Activated CD4-positive, alpha-beta T cell treated with anti-CD3 and anti-CD28 coated beads, Interleukin-2, amount 10 ng/mL, durations not matched to agents 7 days and 5 days (primary cell): ENCODE measurements around the gene YAP1. TPM values are rescaled to one million over a fixed set of nuclear protein-coding genes. Genes with fewer than 3 reads are reported as not detected.

Experiments
- CTCF ChIA-PET: fragments of 350-600 bp; sonication (Branson Sonifier 250); formaldehyde crosslinking; loops from one replicate; lab custom pipeline; 2021; ENCODE audit warnings: antibody characterized with exemption; lab: Charles Lee
- POLR2A ChIA-PET: fragments of 350-600 bp; sonication (Branson Sonifier 250); formaldehyde crosslinking; loops from one replicate; lab custom pipeline; 2021; ENCODE audit warnings: antibody characterized with exemption; lab: Charles Lee
- DNase-seq: peaks from one replicate; pipeline ENCODE4 v3.0.0-alpha.2; 2020
- H3K27ac Mint-ChIP-seq: one replicate; pipeline ENCODE4 v1.8.0; 2021; ENCODE audit warnings: mild to moderate bottlenecking, moderate library complexity, mixed read lengths
- H3K27me3 Mint-ChIP-seq: one replicate; pipeline ENCODE4 v1.8.0; 2021; ENCODE audit warnings: mixed read lengths
- H3K36me3 Mint-ChIP-seq: one replicate; pipeline ENCODE4 v1.8.0; 2021; ENCODE audit warnings: low read depth, mixed read lengths
- H3K4me1 Mint-ChIP-seq: one replicate; pipeline ENCODE4 v1.8.0; 2021; ENCODE audit warnings: mixed read lengths
- H3K4me3 Mint-ChIP-seq: one replicate; pipeline ENCODE4 v1.8.0; 2021; ENCODE audit warnings: mild to moderate bottlenecking, moderate library complexity, mixed read lengths
- H3K9me3 Mint-ChIP-seq: one replicate; pipeline ENCODE4 v1.8.0; 2021; ENCODE audit warnings: mixed read lengths
- total RNA-seq, 2 experiments: library from RNA; stranded (reverse); gene quantifications; one replicate each; pipeline ENCODE4 v1.2.3, GENCODE V29; 2021

YAP1 gene
- total RNA-seq, 2 experiments from 2014 or later, result not detected

DNA sequence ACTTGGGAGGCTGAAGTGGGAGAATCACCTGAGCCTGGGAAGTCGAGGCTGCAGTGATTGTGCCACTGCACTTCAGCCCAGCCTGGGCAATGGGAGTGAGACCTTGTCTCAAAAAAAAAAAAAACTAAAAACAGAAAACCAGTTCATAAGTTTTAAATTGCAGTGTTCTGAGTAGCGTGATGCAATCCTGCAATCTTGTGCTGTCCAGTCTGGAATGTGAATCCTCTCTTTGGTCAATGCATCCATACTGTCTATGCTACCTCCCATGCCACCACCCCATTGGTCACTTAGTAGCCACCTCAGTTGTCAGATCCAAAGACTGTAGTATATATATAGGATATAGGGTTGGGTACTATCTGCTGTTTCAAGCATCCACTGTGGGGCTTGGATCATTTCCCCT lies 11.1 kb downstream of the YAP1 start:
- CTCF ChIA-PET, result no interaction called here
- Mint-ChIP-seq H3K4me3 (no peak overlapping the region), H3K4me1 (peaks cover 2% of the 10 kb centered on the region), H3K27ac (no peak overlapping the region), H3K9me3 (no peaks in the 10 kb centered on the region), H3K27me3 (peaks cover 25% of the 10 kb centered on the region), H3K36me3 (no peaks in the 10 kb centered on the region)
- DNase-seq, result no peak
- POLR2A ChIA-PET, result no interaction called here

DNA sequence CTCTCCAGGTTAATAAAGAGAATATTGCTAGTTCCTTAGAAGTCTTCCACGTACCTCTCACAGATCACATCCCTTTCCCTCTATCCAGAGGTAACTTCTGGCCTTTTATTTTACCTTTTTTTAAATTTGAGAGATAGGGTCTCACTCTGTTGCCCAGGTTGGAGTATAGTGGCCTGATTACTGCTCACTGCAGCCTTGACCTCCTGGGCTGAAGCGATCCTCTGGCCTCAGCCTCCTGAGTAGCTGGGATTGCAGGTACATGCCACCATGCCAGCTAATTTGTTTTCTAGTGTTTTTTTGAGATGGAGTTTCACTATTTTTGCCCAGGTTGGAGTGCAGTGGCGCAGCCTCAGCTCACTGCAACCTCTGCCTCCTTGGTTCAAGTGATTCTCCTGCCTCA lies 24.4 kb downstream of the YAP1 start:
- Mint-ChIP-seq H3K4me3 (no peak overlapping the region), H3K9me3 (no peaks in the 10 kb centered on the region), H3K27ac (no peak overlapping the region), H3K36me3 (no peaks in the 10 kb centered on the region), H3K27me3 (peaks cover 1% of the 10 kb centered on the region), H3K4me1 (no peaks in the 10 kb centered on the region)
- ChIA-PET CTCF (no interaction called here), POLR2A (no interaction called here)
- DNase-seq, result no peak

DNA sequence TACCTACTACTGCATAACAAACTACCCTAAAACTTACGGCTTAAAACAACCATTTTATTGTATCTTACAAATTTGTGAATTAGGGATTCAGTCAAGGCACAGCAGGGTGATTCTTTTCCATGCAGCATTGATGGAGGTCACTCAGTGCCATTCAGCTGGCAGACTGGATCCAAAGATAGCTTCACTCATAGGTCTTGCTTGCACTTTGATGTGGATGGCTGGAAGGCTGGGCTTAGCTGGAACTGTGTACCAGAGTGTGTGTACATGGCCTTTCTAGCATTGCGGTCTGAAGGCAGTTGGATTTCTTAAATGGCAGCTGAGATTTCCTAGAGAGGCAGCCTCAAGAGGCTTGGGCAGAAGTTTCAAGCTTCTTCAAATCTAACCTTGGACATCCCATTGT lies 25.0 kb downstream of the YAP1 start:
- Mint-ChIP-seq H3K27ac (no peak overlapping the region), H3K27me3 (peaks cover under 1% of the 10 kb centered on the region), H3K36me3 (no peaks in the 10 kb centered on the region), H3K4me1 (no peaks in the 10 kb centered on the region), H3K4me3 (no peak overlapping the region), H3K9me3 (no peaks in the 10 kb centered on the region)
- POLR2A ChIA-PET, result no interaction called here
- DNase-seq, result no peak
- CTCF ChIA-PET, result no interaction called here

DNA sequence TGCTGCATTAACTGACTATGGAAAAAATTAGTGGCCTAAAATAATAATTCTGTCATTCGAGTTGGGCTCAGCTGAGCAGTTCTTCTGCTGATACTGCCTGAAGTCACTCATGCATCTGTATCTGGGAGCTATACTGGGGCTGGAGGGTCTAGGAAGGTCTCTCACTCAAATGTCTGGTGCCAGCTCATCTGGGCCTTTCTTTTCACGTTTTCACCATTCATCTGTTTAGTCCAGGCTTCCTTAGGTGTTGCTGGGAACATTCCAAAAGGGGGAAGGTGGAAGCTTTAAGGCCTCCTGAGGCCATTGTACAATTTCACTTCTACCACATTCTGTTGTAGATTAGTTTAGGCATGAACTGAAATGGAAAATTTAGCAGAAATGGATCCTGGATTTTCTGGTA lies 28.0 kb downstream of the YAP1 start:
- H3K4me1 Mint-ChIP-seq, result no peaks in the 10 kb centered on the region
- no peak overlapping the region for H3K27ac Mint-ChIP-seq
- H3K27me3 Mint-ChIP-seq, result peaks cover 2% of the 10 kb centered on the region
- H3K4me3 Mint-ChIP-seq, result no peak overlapping the region
- no peaks in the 10 kb centered on the region for H3K9me3 Mint-ChIP-seq
- ChIA-PET POLR2A (no interaction called here), CTCF (no interaction called here)
- DNase-seq, result no peak
- no peaks in the 10 kb centered on the region for H3K36me3 Mint-ChIP-seq

DNA sequence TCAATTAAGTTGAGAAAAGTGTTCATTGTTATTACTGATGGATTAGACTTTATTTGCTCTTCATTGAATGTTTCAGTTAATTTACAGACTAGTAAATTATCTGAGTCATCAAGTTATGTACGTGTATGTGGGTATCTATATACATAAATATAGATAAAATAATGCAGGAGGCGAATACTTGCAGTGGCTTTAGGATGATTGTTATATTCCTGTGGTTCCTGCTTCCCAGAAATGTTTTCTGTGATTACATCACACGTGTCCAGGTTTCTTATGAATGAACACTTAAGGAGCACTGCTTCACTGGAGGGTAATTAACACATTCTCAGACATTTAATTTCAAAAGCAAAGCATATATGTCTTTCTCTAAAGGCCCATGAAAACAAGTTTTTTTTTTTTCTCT lies 28.4 kb downstream of the YAP1 start:
- no peaks in the 10 kb centered on the region for H3K36me3 Mint-ChIP-seq
- peaks cover 2% of the 10 kb centered on the region for H3K27me3 Mint-ChIP-seq
- H3K4me1 Mint-ChIP-seq, result no peaks in the 10 kb centered on the region
- no peak overlapping the region for H3K4me3 Mint-ChIP-seq
- H3K9me3 Mint-ChIP-seq, result no peaks in the 10 kb centered on the region
- no peak for DNase-seq
- CTCF ChIA-PET, result no interaction called here
- no peak overlapping the region for H3K27ac Mint-ChIP-seq
- POLR2A ChIA-PET, result no interaction called here

DNA sequence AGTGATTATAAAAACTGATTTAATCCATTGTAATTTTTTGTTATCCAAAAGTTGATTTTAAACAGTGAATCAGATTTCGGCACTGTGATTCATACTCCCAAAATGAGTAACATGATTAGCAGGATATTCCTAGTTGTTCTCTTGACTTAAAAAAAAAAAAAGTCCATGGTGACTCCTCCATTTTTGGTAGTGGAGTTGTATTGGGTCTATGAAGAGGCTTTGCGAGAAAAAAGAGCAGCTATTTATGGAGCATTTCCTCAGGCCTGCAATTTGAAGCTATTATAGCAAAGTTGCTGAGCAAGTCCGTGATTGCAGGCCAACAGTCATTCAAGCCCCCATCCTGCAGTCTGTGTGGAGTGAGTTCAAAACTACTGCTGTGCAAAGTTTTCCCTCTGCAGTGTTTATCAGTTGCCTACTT lies 28.8 kb downstream of the YAP1 start:
- CTCF ChIA-PET, result no interaction called here
- Mint-ChIP-seq H3K4me3 (no peak overlapping the region), H3K36me3 (no peaks in the 10 kb centered on the region), H3K27me3 (peaks cover 2% of the 10 kb centered on the region), H3K9me3 (no peaks in the 10 kb centered on the region), H3K4me1 (no peaks in the 10 kb centered on the region), H3K27ac (no peak overlapping the region)
- no peak for DNase-seq
- POLR2A ChIA-PET, result no interaction called here

DNA sequence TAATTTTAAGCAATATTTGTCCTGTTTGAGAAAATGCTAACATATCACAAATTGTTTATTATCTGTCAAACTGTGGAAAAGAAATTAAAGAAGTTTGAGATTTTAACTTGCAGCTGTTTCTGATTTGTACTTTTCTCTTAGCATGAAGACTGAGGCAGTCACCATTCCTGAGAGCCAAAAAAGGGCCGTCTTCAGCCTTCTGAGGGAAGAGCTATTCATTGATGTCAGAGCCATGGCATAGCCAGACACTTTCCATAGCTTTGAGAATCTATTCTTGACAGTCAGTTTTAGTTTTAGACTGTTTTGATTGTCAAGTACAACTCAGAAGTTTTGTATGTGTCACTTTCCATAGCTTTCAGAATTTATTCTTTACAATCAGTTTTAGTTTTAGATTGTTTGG lies 32.1 kb downstream of the YAP1 start:
- DNase-seq, result no peak
- H3K36me3 Mint-ChIP-seq, result no peaks in the 10 kb centered on the region
- no peak overlapping the region for H3K4me3 Mint-ChIP-seq
- H3K9me3 Mint-ChIP-seq, result no peaks in the 10 kb centered on the region
- no peaks in the 10 kb centered on the region for H3K4me1 Mint-ChIP-seq
- no peak overlapping the region for H3K27ac Mint-ChIP-seq
- H3K27me3 Mint-ChIP-seq, result peaks cover 7% of the 10 kb centered on the region
- CTCF ChIA-PET, result no interaction called here
- POLR2A ChIA-PET, result interaction anchor here (0.6 kb wide), 1 partner anchor 40 kb away, joined by 3 read pairs; no protein-coding TSS in a partner anchor

DNA sequence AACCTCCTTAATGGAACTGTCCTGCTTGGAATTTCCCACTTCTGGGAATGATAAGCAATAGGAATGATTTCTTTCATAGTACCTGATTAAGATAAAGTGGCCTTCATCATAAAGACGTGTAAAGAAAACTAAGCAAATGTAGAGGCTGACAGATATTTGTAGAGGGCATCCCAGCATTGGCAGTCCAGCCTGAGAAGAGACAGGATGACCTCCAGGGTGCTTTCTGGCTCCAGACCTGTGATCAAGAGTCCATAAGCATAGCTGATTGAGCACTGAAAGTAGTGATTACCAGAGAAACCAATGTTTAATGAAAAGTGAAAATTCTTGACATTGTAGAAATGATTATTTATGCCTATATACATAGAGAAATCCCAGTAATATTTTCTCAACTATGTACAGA lies 33.6 kb downstream of the YAP1 start:
- Mint-ChIP-seq H3K9me3 (no peaks in the 10 kb centered on the region), H3K36me3 (no peaks in the 10 kb centered on the region), H3K27ac (no peak overlapping the region), H3K4me3 (no peak overlapping the region), H3K4me1 (no peaks in the 10 kb centered on the region), H3K27me3 (peaks cover 7% of the 10 kb centered on the region)
- POLR2A ChIA-PET, result no interaction called here
- DNase-seq, result no peak
- CTCF ChIA-PET, result no interaction called here

DNA sequence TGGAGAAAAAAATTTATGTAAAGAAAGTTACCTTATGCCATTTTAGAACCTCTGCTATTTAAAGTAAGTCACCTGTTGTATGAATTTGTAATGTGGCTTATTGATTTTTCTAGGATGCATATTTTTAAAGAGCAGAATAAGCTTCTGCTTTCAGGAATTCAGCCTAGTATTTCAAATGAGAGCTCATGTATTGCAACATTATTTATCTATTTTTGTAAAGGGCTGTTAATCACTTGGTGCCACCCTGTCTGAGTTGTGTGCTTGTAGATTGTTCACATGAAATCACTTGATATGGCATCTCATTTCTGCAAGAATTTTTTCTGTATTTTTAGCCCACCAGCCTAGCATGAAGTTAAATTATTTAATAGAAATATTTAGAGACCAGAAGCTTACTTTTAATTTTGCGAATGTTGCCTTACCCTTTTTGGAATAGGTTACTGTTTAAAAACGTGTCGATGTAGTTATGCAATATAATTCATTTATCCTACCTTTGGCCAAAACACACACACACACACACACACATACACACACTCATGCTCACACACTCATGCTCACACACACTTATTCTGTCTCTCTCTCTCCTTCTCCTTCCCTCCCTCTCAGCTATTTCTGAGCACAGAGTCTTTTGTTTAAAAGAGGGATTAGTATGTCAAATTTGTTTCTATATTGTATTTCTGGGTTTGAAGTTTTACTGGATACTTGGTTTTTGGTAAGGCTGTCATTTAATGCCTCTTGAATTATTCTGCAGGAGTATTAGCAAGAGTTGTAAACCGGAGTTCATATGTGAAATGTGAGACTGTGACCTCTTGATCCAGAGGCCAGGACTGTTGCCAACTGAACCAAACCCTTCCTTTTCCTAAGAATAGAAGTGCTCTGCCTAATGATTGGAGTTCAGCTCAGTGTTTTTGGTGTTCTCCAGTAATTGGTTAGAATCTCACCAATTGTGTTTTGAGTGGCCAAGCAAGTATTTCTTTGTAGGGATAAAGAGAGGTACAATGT lies 34.4 kb downstream of the YAP1 start:
- Mint-ChIP-seq H3K27ac (no peak overlapping the region), H3K4me1 (no peaks in the 10 kb centered on the region)

DNA sequence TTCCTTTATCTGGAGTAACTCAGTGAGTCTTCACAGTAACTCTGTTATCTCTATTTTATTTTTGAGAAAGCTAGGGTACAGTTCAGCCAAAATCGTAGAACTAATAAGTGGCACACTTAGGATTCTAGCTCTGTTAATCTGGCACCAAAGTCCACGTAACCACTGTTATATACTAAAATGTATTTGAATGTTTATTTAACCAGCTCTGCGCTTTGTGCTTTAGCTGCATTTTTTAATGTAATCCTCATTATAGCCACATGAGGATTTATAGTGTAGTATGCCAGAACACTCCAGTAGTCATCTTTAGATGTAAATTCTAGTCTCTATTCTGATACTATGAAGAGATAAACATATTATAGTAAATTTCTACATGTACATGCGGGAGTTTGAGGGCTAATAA lies 36.8 kb downstream of the YAP1 start:
- ChIA-PET POLR2A (no interaction called here), CTCF (interaction anchor here (1.9 kb wide), 1 partner anchor 49 kb away, joined by 4 read pairs; no protein-coding TSS in a partner anchor)
- Mint-ChIP-seq H3K27ac (no peak overlapping the region), H3K9me3 (no peaks in the 10 kb centered on the region), H3K4me1 (no peaks in the 10 kb centered on the region), H3K4me3 (no peak overlapping the region), H3K27me3 (peaks cover 14% of the 10 kb centered on the region), H3K36me3 (no peaks in the 10 kb centered on the region)
- DNase-seq, result no peak

More for the DNA sequence above, 34.4 kb downstream of the YAP1 start:
- CTCF ChIA-PET, result no interaction called here
- H3K36me3 Mint-ChIP-seq, result no peaks in the 10 kb centered on the region
- POLR2A ChIA-PET, result no interaction called here
- no peak overlapping the region for H3K4me3 Mint-ChIP-seq
- no peak for DNase-seq
- no peaks in the 10 kb centered on the region for H3K9me3 Mint-ChIP-seq
- peaks cover 13% of the 10 kb centered on the region for H3K27me3 Mint-ChIP-seq

DNA sequence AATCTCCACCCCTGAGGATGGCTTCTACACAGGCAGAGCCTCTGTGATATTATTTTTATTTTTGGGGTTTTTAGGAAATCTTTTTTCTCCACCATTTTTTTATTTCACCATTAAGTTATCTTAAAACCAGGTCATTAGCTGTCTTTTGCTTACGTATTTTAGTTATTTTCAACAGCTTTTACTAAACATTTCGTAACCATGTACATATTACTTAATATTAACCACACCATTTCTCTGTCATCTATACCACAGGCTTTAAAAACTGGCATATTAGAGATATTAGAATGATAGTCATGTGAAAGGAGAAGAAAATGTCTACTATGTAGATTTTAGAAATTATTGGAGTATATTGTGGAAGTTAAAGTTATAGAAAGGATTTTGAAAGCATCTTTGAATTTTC lies 37.4 kb downstream of the YAP1 start:
- Mint-ChIP-seq H3K36me3 (no peaks in the 10 kb centered on the region), H3K27me3 (peaks cover 17% of the 10 kb centered on the region), H3K27ac (no peak overlapping the region), H3K9me3 (no peaks in the 10 kb centered on the region), H3K4me3 (no peak overlapping the region), H3K4me1 (no peaks in the 10 kb centered on the region)
- POLR2A ChIA-PET, result no interaction called here
- CTCF ChIA-PET, result interaction anchor here (1.9 kb wide), 1 partner anchor 50 kb away, joined by 4 read pairs; no protein-coding TSS in a partner anchor
- DNase-seq, result no peak

DNA sequence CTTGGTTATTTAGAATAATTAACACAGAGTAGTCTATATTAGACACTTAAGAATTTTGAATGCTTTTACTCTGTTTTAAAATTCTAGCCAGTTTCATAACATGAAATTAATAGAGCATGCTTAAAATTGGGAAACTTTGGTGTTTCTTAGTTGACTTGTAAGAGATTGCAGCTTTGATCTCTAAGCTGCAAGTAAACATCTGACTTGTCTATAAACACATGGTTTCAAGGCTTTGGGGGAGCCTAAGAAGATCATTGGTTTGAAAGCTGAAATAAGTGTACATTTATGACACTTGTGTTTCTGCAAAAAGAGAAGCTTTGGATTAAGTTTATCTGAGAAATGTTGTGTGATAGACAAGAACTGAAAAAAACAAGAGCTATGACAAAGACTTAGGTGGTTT lies 37.8 kb downstream of the YAP1 start:
- CTCF ChIA-PET, result interaction anchor here (1.9 kb wide), 1 partner anchor 50 kb away, joined by 4 read pairs; no protein-coding TSS in a partner anchor
- no peak for DNase-seq
- Mint-ChIP-seq H3K27ac (no peak overlapping the region), H3K9me3 (no peaks in the 10 kb centered on the region), H3K27me3 (peaks cover 20% of the 10 kb centered on the region), H3K36me3 (no peaks in the 10 kb centered on the region), H3K4me3 (no peak overlapping the region), H3K4me1 (no peaks in the 10 kb centered on the region)
- POLR2A ChIA-PET, result no interaction called here

DNA sequence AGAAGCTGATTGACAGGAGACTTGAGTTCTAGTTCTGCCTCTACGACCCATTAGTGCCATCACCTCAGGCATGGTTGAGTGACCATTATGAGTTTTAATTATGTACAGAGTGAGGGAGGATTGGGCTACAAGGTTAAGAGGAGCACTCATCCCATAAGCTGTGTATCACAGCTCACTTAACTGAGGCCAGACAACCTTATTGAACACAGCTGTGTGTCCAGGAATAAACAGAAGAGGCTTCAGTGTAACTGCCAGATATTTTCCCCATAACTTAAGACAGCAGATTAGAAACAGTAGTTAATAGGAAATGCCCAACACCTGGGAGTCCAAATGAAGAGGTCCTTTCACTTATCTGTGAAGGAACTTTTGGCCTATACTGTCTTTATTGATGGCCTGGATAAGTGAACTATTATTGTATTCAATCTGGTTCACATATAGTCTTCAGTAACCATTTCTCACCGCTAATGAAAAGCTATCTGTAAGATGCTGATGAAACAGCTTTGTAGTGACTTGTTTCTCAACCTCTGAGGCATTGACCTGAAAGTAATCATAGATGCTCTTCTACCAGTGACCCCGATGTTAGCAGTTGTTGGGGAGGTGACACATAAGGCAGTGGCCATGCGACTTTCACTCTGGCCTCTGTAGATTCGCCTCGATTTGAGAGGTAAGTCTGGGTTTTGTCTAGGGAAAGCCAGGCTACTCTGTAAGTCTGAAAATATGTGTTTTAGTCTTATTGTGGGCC lies 41.7 kb downstream of the YAP1 start:
- Mint-ChIP-seq H3K36me3 (no peaks in the 10 kb centered on the region), H3K4me1 (no peaks in the 10 kb centered on the region), H3K27me3 (peaks cover 20% of the 10 kb centered on the region), H3K4me3 (no peak overlapping the region), H3K9me3 (no peaks in the 10 kb centered on the region), H3K27ac (no peak overlapping the region)
- DNase-seq, result no peak
- ChIA-PET CTCF (no interaction called here), POLR2A (interaction anchor here (0.6 kb wide), 1 partner anchor 1589 kb away, joined by 3 read pairs; no protein-coding TSS in a partner anchor)
